Peyer's patch (tissue), 4 donors: Measurements from ENCODE around the gene TET1. TPM values are rescaled to one million over a fixed set of nuclear protein-coding genes. Genes with fewer than 3 reads are reported as not detected.
"Not testable (repeated sequence)": the region's sequence is repeated elsewhere in the genome, so short reads cannot be mapped to it uniquely, and the experiment has no call there.

Source experiments
- DNase-seq, 3 donors: peaks; one replicate each; pipeline ENCODE4 v3.0.0-alpha.2; 2017 to 2019
- H3K27ac ChIP-seq, 4 donors: fragments of 200-600 bp; sonication (generic); one replicate each; pipeline ENCODE4 v1.5.1; 2016 to 2019
- H3K27me3 ChIP-seq, 2 donors: fragments of 200-600 bp; sonication (generic); one replicate each; pipeline ENCODE4 v1.5.1; 2019
- H3K36me3 ChIP-seq, 3 donors: fragments of 200-600 bp; sonication (generic); one replicate each; pipeline ENCODE4 v1.5.1; 2016 to 2019
- H3K4me1 ChIP-seq, 4 donors: fragments of 200-600 bp; sonication (generic); one replicate each; pipeline ENCODE4 v1.5.1; 2016 to 2019
- H3K4me3 ChIP-seq, 4 donors: fragments of 200-600 bp; sonication (generic); 1 replicate in 3 of 4; 2 replicates in 1 of 4; pipeline ENCODE4 v1.5.1; 2016 to 2019; ENCODE audit warnings: mild to moderate bottlenecking in 1 of 4
- H3K9me3 ChIP-seq, 4 donors: fragments of 200-600 bp; sonication (generic); one replicate each; pipeline ENCODE4 v1.5.1; 2016 to 2019; ENCODE audit warnings: mild to moderate bottlenecking in 1 of 4
- POLR2A ChIP-seq, 2 donors: fragments of 450-650 bp; IDR thresholded peaks; one replicate each; pipeline ENCODE4 v1.5.1; 2017; ENCODE audit warnings: antibody characterized with exemption in 2 of 2, mild to moderate bottlenecking in 2 of 2, moderate library complexity in 2 of 2
- total RNA-seq, 4 donors: library from RNA; depleted of rRNA; stranded (reverse); fragments of >200 nt; gene quantifications; one replicate each; pipeline ENCODE4 v1.1.0, GENCODE V29; 2016
- TF ChIP-seq, protein P1 (sequence below), 6 experiments: fragments of 450-650 bp in 4 of 6; fragments of 200-600 bp in 2 of 6; sonication (generic) in 1 of 6; IDR thresholded peaks; one replicate each; pipeline ENCODE4 v1.5.1; 2017 to 2019; ENCODE audit warnings: antibody characterized with exemption in 6 of 6, mild to moderate bottlenecking in 3 of 6, moderate library complexity in 1 of 6

TET1 gene
- total RNA-seq: 1 to 10 TPM; 1.1 to 3.3 (median 1.4) TPM

DNA sequence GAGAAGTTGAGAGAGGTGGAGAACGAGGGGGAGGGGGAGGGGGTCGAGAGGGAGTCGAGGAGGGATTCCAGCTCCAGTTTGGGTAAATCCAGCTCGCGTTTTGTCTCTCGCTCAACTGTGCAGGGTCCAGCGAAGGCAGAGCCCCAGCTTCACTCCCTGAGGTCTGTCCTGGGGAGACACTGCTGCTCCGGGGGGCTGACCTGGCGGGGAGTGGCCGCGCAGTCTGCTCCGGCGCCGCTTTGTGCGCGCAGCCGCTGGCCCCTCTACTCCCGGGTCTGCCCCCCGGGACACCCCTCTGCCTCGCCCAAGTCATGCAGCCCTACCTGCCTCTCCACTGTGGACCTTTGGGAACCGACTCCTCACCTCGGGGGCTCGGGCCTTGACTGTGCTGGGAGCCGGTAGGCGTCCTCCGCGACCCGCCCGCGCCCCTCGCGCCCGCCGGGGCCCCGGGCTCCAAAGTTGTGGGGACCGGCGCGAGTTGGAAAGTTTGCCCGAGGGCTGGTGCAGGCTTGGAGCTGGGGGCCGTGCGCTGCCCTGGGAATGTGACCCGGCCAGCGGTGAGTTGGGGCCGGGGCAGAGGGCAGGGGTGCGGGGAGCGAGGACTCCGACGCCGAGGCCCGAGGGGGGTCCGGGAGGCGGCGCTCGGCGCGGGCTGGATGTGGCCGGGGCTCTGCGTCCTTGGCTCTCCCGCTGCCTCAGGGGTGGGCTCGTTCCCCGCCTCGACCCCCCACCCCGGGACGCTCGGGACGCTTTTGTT lies at the start of gene TET1:
TSS of gene TET1 (plus strand) at position 152 of the 757 bp plus-strand sequence. CDS start 12,002 bp downstream, outside the sequence.
- Histone ChIP-seq H3K9me3 (no peaks in the 10 kb centered on the region), H3K27ac (peak within 1 kb of the TSS in 2 of 4 donors; percentile 36 to 42), H3K4me1 (peaks cover 0 to 15% (median 5%) of the 10 kb centered on the region in 4 donors), H3K4me3 (peak within 1 kb of the TSS; percentile 45 to 87 (median 60)), H3K36me3 (no peaks in the 10 kb centered on the region), H3K27me3 (peaks cover 0 to 4% of the 10 kb centered on the region in 2 donors)
- DNase-seq: peak in 2 of 3 donors; percentile 49 to 53
- TF ChIP-seq POLR2A (IDR thresholded peaks at IDR 0.05): peak in 1 of 2 donors; percentile 13
- TF ChIP-seq, protein P1, sequence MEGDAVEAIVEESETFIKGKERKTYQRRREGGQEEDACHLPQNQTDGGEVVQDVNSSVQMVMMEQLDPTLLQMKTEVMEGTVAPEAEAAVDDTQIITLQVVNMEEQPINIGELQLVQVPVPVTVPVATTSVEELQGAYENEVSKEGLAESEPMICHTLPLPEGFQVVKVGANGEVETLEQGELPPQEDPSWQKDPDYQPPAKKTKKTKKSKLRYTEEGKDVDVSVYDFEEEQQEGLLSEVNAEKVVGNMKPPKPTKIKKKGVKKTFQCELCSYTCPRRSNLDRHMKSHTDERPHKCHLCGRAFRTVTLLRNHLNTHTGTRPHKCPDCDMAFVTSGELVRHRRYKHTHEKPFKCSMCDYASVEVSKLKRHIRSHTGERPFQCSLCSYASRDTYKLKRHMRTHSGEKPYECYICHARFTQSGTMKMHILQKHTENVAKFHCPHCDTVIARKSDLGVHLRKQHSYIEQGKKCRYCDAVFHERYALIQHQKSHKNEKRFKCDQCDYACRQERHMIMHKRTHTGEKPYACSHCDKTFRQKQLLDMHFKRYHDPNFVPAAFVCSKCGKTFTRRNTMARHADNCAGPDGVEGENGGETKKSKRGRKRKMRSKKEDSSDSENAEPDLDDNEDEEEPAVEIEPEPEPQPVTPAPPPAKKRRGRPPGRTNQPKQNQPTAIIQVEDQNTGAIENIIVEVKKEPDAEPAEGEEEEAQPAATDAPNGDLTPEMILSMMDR (IDR thresholded peaks at IDR 0.05): no peak

DNA sequence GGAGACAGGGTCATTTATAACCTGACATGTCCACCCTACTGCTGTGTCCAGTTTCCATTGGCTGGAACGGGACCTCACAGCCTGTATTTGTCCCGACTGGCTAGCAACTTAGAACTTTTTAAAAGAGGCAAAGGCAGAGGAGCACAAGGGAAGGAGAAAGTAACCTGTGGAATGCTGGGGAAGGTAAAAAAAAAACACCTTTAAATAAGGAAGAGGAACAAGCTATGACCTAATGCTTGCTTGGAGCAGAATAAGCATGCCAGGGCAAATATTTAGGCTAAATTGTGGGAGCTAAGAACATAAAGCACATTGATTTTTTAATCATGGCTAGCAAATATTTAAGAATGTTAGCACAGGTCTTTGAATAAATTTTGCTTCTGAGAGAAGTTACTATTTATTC lies 43.9 kb upstream of the TET1 start:
- not testable (repeated sequence) for H3K27ac ChIP-seq, H3K4me3 ChIP-seq, H3K9me3 ChIP-seq, H3K27me3 ChIP-seq, H3K4me1 ChIP-seq
- peaks cover 0 to 13% (median 0%) of the 10 kb centered on the region in 3 donors for H3K36me3 ChIP-seq
- DNase-seq: peak in 1 of 3 donors; percentile 6

DNA sequence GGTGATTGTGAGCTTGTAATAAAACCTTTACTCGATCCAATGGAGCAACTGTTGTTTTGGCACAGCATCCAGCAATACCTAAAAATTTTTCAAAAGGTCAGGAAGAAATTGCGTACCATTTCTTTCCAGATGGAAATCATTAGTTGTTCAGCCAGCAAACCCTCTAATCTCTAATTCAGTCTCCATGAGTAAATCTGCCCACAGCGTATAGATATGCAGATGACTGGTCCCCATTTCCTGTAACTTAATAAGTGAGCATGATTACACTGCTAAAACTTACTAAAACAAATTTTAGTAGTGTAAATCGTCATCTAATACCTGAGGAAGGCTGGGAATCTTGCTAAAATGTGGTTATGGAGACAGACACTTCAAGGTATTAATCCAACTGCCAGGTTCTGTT lies 43.4 kb upstream of the TET1 start:
- H3K27me3 ChIP-seq: no peaks in the 10 kb centered on the region
- TF ChIP-seq, protein P1 (IDR thresholded peaks at IDR 0.05): no peak
- TF ChIP-seq POLR2A (IDR thresholded peaks at IDR 0.05): no peak
- H3K27ac ChIP-seq: no peak overlapping the region
- no peaks in the 10 kb centered on the region for H3K9me3 ChIP-seq
- H3K4me1 ChIP-seq: peaks cover 0 to 10% (median 0%) of the 10 kb centered on the region in 4 donors
- peaks cover 0 to 14% (median 0%) of the 10 kb centered on the region in 3 donors for H3K36me3 ChIP-seq
- no peak for DNase-seq
- H3K4me3 ChIP-seq: no peak overlapping the region

DNA sequence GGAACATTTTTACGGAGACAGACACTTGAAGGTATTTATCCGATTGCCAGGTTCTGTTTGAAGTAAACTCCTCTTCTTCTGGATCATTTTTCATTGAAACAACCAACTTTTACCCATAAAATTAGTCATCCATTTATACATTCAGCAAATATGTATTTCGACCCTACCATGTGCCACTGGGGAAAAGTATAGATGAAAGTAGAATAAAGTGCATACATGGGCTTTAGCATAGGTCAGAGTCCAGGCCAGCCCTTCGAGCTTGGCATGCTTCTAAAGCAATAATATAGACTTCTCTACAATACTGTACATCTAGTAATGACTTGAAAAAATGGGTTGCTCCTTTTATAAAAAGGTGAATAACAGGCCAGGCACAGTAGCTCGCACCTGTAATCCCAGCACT lies 42.9 kb upstream of the TET1 start:
- Histone ChIP-seq H3K4me3 (no peak overlapping the region), H3K9me3 (no peaks in the 10 kb centered on the region), H3K27me3 (no peaks in the 10 kb centered on the region), H3K27ac (no peak overlapping the region), H3K4me1 (peaks cover 0 to 10% (median 0%) of the 10 kb centered on the region in 4 donors), H3K36me3 (peaks cover 0 to 18% (median 0%) of the 10 kb centered on the region in 3 donors)
- TF ChIP-seq, protein P1 (IDR thresholded peaks at IDR 0.05): no peak
- no peak for TF ChIP-seq POLR2A (IDR thresholded peaks at IDR 0.05)
- DNase-seq: peak in 1 of 3 donors; percentile 18

DNA sequence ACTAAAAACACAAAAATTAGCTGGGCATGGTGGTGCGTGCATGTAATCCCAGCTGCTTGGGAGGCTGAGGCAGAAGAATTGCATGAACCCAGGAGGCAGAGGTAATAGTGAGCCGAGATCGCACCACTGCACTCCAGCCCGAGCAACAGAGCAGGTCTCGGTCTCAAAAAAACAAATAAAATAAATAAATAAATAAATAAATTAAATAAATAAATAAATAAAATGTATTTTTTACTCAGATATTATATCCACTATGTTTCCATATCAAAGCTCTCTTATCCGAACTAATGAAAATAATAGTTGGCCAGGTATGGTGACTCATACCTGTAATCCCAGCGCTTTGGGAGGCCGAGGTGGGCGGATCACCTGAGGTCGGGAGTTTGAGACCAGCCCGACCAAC lies 41.5 kb upstream of the TET1 start:
- H3K4me1 ChIP-seq, H3K9me3 ChIP-seq, H3K27ac ChIP-seq, H3K27me3 ChIP-seq, H3K4me3 ChIP-seq, DNase-seq: not testable (repeated sequence)
- peaks cover 0 to 21% (median 0%) of the 10 kb centered on the region in 3 donors for H3K36me3 ChIP-seq

DNA sequence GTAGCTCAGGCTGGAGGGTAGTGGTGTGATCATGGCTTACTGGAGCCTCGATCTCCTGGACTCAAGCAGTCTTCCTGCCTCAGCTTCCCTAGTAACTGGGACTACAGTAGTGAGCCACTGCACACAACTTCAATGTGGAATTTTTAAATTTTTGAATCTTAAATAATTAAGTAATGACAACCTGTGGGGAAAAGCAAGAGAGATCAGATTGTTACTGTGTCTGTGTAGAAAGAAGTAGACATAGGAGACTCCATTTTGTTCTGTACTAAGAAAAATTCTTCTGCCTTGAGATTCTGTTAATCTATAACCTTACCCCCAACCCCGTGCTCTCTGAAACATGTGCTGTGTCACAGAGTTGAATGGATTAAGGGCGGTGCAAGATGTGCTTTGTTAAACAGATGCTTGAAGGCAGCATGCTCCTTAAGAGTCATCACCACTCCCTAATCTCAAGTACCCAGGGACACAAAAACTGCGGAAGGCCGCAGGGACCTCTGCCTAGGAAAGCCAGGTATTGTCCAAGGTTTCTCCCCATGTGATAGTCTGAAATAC lies 34.6 kb upstream of the TET1 start:
- H3K4me3 ChIP-seq, H3K4me1 ChIP-seq, H3K27me3 ChIP-seq, H3K27ac ChIP-seq, DNase-seq, H3K9me3 ChIP-seq, H3K36me3 ChIP-seq: not testable (repeated sequence)

DNA sequence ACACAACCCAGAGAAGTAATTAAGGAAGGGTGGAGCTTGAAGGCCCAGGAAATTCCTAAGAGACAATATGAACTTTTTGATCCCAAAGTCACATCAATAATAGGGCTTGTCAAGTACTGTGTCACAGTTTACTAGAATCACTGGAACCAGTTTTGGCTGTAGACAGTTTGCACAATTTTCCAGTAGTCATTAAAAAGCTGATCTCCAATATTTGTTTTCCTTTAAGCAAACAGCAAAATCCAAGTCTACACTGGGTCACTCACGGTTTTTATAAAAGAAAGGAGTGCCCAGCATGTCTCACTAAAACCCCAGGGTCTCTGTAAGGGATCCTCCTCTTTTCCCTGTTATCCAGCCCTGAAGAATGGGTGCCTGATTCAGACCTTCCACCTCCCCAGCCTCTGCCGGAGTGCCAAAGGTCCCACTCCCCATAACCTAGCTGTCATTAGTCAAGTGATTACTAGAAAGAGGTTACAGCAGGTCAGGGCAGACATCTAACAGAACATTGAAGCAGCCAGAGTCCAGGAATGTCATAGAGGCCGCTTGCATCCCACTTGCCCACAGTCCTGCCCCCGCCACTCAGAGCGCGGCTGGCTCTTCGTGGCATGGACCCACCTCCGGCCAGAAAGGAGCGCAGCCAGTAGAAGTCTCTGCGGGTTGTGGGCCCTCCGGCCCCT lies 33.4 kb upstream of the TET1 start:
- Histone ChIP-seq H3K4me3 (peak overlapping the region; percentile 88 to 99 (median 94)), H3K27ac (peak overlapping the region; percentile 89 to 96 (median 93)), H3K36me3 (peaks cover 0 to 6% (median 0%) of the 10 kb centered on the region in 3 donors), H3K4me1 (peaks cover 0 to 10% (median 2%) of the 10 kb centered on the region in 4 donors), H3K27me3 (no peaks in the 10 kb centered on the region), H3K9me3 (no peaks in the 10 kb centered on the region)
- DNase-seq: no peak
- TF ChIP-seq, protein P1 (IDR thresholded peaks at IDR 0.05): no peak
- no peak for TF ChIP-seq POLR2A (IDR thresholded peaks at IDR 0.05)
